A673 (cell line): ENCODE data around the gene TICRR.

Experiments used
- EZH2 ChIP-seq: fragments of 200-600 bp; sonication (generic); IDR thresholded peaks from 2 replicates; pipeline ENCODE4 v1.6.1; 2017; ENCODE audit warnings: borderline replicate concordance, low read depth, mild to moderate bottlenecking, mixed read lengths, antibody characterized with exemption, low read length; ENCODE audit not compliant: poor library complexity, severe bottlenecking
- TF ChIP-seq, protein P1 (sequence below): fragments of 300-800, 200-600 bp; sonication (generic); conservative IDR thresholded peaks from 2 replicates; pipeline ENCODE4 v1.5.1; 2017; ENCODE audit warnings: low read depth, mild to moderate bottlenecking, antibody characterized with exemption, low read length, moderate library complexity, mixed read lengths

DNA sequence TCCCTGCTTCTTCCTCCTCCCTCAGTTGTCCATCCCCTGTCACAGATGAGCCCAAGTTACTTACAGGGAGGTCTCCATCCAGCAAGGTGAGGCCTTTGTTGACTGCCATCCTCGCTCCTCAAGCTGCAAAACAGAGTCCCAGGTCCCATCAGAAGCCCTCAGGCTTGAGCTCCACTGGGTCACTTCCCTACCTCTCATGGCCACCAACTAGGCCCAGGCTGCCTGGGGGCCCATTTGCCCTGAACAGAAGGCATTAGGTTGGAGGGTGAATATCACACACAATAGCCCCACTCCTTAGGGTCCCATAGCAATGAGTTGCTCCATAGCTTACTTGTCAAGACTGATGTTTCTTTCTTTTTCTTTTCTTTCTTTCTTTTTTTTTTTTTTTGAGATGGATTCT, 102.1 kb downstream of the TICRR start:
- TF ChIP-seq, protein P1, sequence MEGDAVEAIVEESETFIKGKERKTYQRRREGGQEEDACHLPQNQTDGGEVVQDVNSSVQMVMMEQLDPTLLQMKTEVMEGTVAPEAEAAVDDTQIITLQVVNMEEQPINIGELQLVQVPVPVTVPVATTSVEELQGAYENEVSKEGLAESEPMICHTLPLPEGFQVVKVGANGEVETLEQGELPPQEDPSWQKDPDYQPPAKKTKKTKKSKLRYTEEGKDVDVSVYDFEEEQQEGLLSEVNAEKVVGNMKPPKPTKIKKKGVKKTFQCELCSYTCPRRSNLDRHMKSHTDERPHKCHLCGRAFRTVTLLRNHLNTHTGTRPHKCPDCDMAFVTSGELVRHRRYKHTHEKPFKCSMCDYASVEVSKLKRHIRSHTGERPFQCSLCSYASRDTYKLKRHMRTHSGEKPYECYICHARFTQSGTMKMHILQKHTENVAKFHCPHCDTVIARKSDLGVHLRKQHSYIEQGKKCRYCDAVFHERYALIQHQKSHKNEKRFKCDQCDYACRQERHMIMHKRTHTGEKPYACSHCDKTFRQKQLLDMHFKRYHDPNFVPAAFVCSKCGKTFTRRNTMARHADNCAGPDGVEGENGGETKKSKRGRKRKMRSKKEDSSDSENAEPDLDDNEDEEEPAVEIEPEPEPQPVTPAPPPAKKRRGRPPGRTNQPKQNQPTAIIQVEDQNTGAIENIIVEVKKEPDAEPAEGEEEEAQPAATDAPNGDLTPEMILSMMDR = no peak
- TF ChIP-seq EZH2 = no peak
